Cortex of kidney (tissue), 1 donor: ENCODE measurements around the gene GPR17.

Source experiments
- DNase-seq: peaks from one replicate; lab custom pipeline; 2025; lab: John Stamatoyannopoulos, UW

GPR17 gene

GRCh38 chr2:127671557-127672302, 25.8 kb downstream of the GPR17 start:
- no peak for DNase-seq

- no peak for DNase-seq
Measured at GRCh38 chr2:127672341-127673224, 26.6 kb downstream of the GPR17 start.

GRCh38 chr2:127673291-127674069, 27.5 kb downstream of the GPR17 start:
- DNase-seq = no peak

GRCh38 chr2:127674241-127675209, 28.6 kb downstream of the GPR17 start:
- DNase-seq = no peak

GRCh38 chr2:127675331-127676261, 29.6 kb downstream of the GPR17 start, which contains the start of gene LIMS2:
Gene LIMS2 (minus strand): TSS chr2:127675530. CDS start chr2:127675024, 506 bp downstream.
- DNase-seq = no peak

- no peak for DNase-seq
Measured at GRCh38 chr2:127676906-127677305, 31.0 kb downstream of the GPR17 start.

- DNase-seq = no peak
Measured at GRCh38 chr2:127678531-127678930, 32.6 kb downstream of the GPR17 start.

GRCh38 chr2:127678991-127679390, 33.0 kb downstream of the GPR17 start:
- no peak for DNase-seq

- DNase-seq = no peak
Measured at GRCh38 chr2:127679680-127680361, 33.9 kb downstream of the GPR17 start.

GRCh38 chr2:127680706-127681287, 34.8 kb downstream of the GPR17 start:
- DNase-seq = no peak

- no peak for DNase-seq
Measured at GRCh38 chr2:127681288-127681804, 35.4 kb downstream of the GPR17 start.

- DNase-seq = no peak
Measured at GRCh38 chr2:127681976-127682857, 36.3 kb downstream of the GPR17 start.

- no peak for DNase-seq
Measured at GRCh38 chr2:127683056-127683455, 37.1 kb downstream of the GPR17 start.

- DNase-seq = no peak
Measured at GRCh38 chr2:127683757-127684156, 37.8 kb downstream of the GPR17 start.

- DNase-seq = no peak
Measured at GRCh38 chr2:127685410-127686080, 39.6 kb downstream of the GPR17 start.

GRCh38 chr2:127688405-127688804, 42.5 kb downstream of the GPR17 start:
- DNase-seq = no peak

- no peak for DNase-seq
Measured at GRCh38 chr2:127690696-127691095, 44.7 kb downstream of the GPR17 start.
